GM12875 (cell line): ENCODE measurements around the gene CCDC172.

ENCODE experiments used
- H3K4me3 ChIP-seq: one replicate; pipeline ENCODE4 v1.5.1; 2011; ENCODE audit warnings: low read depth, low read length, control low read depth
- CTCF ChIP-seq: IDR thresholded peaks from 2 replicates; pipeline ENCODE4 v1.5.1; 2011; ENCODE audit warnings: low read depth, mild to moderate bottlenecking, control low read depth, inconsistent platforms, low read length, moderate library complexity, borderline replicate concordance; ENCODE audit not compliant: insufficient read depth

Gene CCDC172

GRCh38 chr10:116331815-116332214, 7.6 kb downstream of the CCDC172 start:
- no peak for TF ChIP-seq CTCF
- no peak overlapping the region for H3K4me3 ChIP-seq

- TF ChIP-seq CTCF: no peak
- H3K4me3 ChIP-seq: no peak overlapping the region
Observed at GRCh38 chr10:116336866-116337265, 12.6 kb downstream of the CCDC172 start.

- no peak for TF ChIP-seq CTCF
- H3K4me3 ChIP-seq: no peak overlapping the region
Observed at GRCh38 chr10:116352125-116352524, 27.9 kb downstream of the CCDC172 start.

GRCh38 chr10:116353817-116354216, 29.6 kb downstream of the CCDC172 start:
- TF ChIP-seq CTCF: no peak
- no peak overlapping the region for H3K4me3 ChIP-seq

- TF ChIP-seq CTCF: no peak
- no peak overlapping the region for H3K4me3 ChIP-seq
Observed at GRCh38 chr10:116355341-116355740, 31.1 kb downstream of the CCDC172 start.

GRCh38 chr10:116356833-116357232, 32.6 kb downstream of the CCDC172 start:
- no peak overlapping the region for H3K4me3 ChIP-seq
- TF ChIP-seq CTCF: no peak

- no peak for TF ChIP-seq CTCF
- H3K4me3 ChIP-seq: no peak overlapping the region
Observed at GRCh38 chr10:116364868-116365267, 40.6 kb downstream of the CCDC172 start.
